Left renal cortex interstitium (tissue), 4 donors: ENCODE results near the gene ZNF680. TPM values are rescaled to one million over a fixed set of nuclear protein-coding genes. Genes with fewer than 3 reads are reported as not detected.
"Not testable (repeated sequence)": the region's sequence is repeated elsewhere in the genome, so short reads cannot be mapped to it uniquely, and the experiment has no call there.

Experiments used
- DNase-seq, 4 donors: peaks; one replicate each; pipeline ENCODE4 v3.0.0-alpha.2; 2013; ENCODE audit warnings: low read depth in 4 of 4, low spot score in 2 of 4, missing footprints in 1 of 4
- polyA plus RNA-seq, 4 donors: library from polyadenylated mRNA; unstranded; fragments of 120-200 nt; gene quantifications; one replicate each; pipeline ENCODE4 v1.2.1, GENCODE V29; 2013; ENCODE audit not compliant: insufficient read length in 4 of 4

Gene ZNF680
- polyA plus RNA-seq = 10 to 100 TPM; 15.8 to 19.9 (median 17.2) TPM

- peak; percentile 81 to 94 (median 88) for DNase-seq
Measured at GRCh38 chr7:64562626-64563278, at the start of gene ZNF680. Gene ZNF680, minus strand, starts transcription at chr7:64563071. Its CDS starts 117 bp downstream, at chr7:64562954.

GRCh38 chr7:64612452-64612851 is 49.6 kb upstream of the ZNF680 start:
- DNase-seq = no peak

GRCh38 chr7:64611717-64612116 is 48.8 kb upstream of the ZNF680 start:
- DNase-seq = no peak

GRCh38 chr7:64610997-64611396 is 48.1 kb upstream of the ZNF680 start:
- DNase-seq = no peak

GRCh38 chr7:64608116-64608910 is 45.4 kb upstream of the ZNF680 start:
- DNase-seq = no peak

- DNase-seq = no peak
Measured at GRCh38 chr7:64606385-64606784, 43.5 kb upstream of the ZNF680 start.

GRCh38 chr7:64603271-64603670 is 40.4 kb upstream of the ZNF680 start:
- DNase-seq = no peak

- no peak for DNase-seq
Measured at GRCh38 chr7:64602518-64602917, 39.6 kb upstream of the ZNF680 start.

GRCh38 chr7:64602086-64602485 is 39.2 kb upstream of the ZNF680 start:
- DNase-seq = no peak

GRCh38 chr7:64599359-64599758 is 36.5 kb upstream of the ZNF680 start:
- DNase-seq = no peak

- DNase-seq = no peak
Measured at GRCh38 chr7:64590971-64591370, 28.1 kb upstream of the ZNF680 start.

GRCh38 chr7:64581926-64582894 is 19.3 kb upstream of the ZNF680 start:
- no peak for DNase-seq

GRCh38 chr7:64581391-64581790 is 18.5 kb upstream of the ZNF680 start:
- DNase-seq = no peak

GRCh38 chr7:64574540-64575099 is 11.7 kb upstream of the ZNF680 start:
- peak in 2 of 4 donors; percentile 42 to 77 for DNase-seq

GRCh38 chr7:64570284-64570605 is 7.4 kb upstream of the ZNF680 start:
- DNase-seq = not testable (repeated sequence)

GRCh38 chr7:64569372-64570283 is 6.8 kb upstream of the ZNF680 start:
- not testable (repeated sequence) for DNase-seq

GRCh38 chr7:64562256-64562625 is 630 bp downstream of the ZNF680 start:
- no peak for DNase-seq

- DNase-seq = no peak
Measured at GRCh38 chr7:64559206-64559605, 3.7 kb downstream of the ZNF680 start.

- no peak for DNase-seq
Measured at GRCh38 chr7:64558781-64559180, 4.1 kb downstream of the ZNF680 start.

GRCh38 chr7:64558323-64558705 is 4.6 kb downstream of the ZNF680 start:
- DNase-seq = no peak
